Non-pigmented ciliary epithelial cell (primary cell): Measurements from ENCODE around the gene IMPG2.
A peak's percentile ranks its signal among the peaks of the same experiment; 100 is the strongest.

Experiments
- DNase-seq: peaks from one replicate; pipeline ENCODE4 v3.0.0-alpha.2; 2010; ENCODE audit warnings: low read depth

Gene IMPG2

GRCh38 chr3:101240719-101241399 is 79.5 kb downstream of the IMPG2 start:
- DNase-seq: no peak

- DNase-seq: no peak
Observed at GRCh38 chr3:101235048-101235447, 85.3 kb downstream of the IMPG2 start.

GRCh38 chr3:101230618-101231017 is 89.8 kb downstream of the IMPG2 start:
- DNase-seq: no peak

- no peak for DNase-seq
Observed at GRCh38 chr3:101229681-101230080, 90.7 kb downstream of the IMPG2 start.

GRCh38 chr3:101228441-101228840 is 91.9 kb downstream of the IMPG2 start:
- no peak for DNase-seq

GRCh38 chr3:101224739-101225138 is 95.6 kb downstream of the IMPG2 start:
- no peak for DNase-seq

GRCh38 chr3:101223016-101223415 is 97.4 kb downstream of the IMPG2 start:
- no peak for DNase-seq

- no peak for DNase-seq
Observed at GRCh38 chr3:101219842-101220560, 100.4 kb downstream of the IMPG2 start.

GRCh38 chr3:101217472-101218245 is 102.7 kb downstream of the IMPG2 start:
- DNase-seq: no peak

GRCh38 chr3:101216710-101217465 is 103.5 kb downstream of the IMPG2 start:
- no peak for DNase-seq

- DNase-seq: no peak
Observed at GRCh38 chr3:101212730-101213129, 107.6 kb downstream of the IMPG2 start.

- DNase-seq: no peak
Observed at GRCh38 chr3:101204246-101204645, 116.1 kb downstream of the IMPG2 start.

- DNase-seq: no peak
Observed at GRCh38 chr3:101203411-101203810, 117.0 kb downstream of the IMPG2 start.

GRCh38 chr3:101202640-101203039 is 117.7 kb downstream of the IMPG2 start:
- no peak for DNase-seq

- DNase-seq: no peak
Observed at GRCh38 chr3:101200461-101200860, 119.9 kb downstream of the IMPG2 start.

- no peak for DNase-seq
Observed at GRCh38 chr3:101195951-101196713, 124.2 kb downstream of the IMPG2 start.

GRCh38 chr3:101194392-101194791 is 126.0 kb downstream of the IMPG2 start:
- DNase-seq: no peak

GRCh38 chr3:101193957-101194356 is 126.4 kb downstream of the IMPG2 start:
- DNase-seq: peak; percentile 78

GRCh38 chr3:101189796-101190195 is 130.6 kb downstream of the IMPG2 start:
- DNase-seq: peak; percentile 56

- DNase-seq: no peak
Observed at GRCh38 chr3:101189176-101189575, 131.2 kb downstream of the IMPG2 start.

GRCh38 chr3:101185341-101185740 is 135.0 kb downstream of the IMPG2 start:
- no peak for DNase-seq
